Temporal lobe (tissue), 2 donors: Measurements from ENCODE around the gene CPM. TPM values are rescaled to one million over a fixed set of nuclear protein-coding genes. Genes with fewer than 3 reads are reported as not detected.

Experiments
- small RNA-seq: library from RNA; depleted of rRNA; stranded (forward); fragments of <200 nt; gene quantifications from one replicate; pipeline ENCODE3, GENCODE V24; 2014; ENCODE audit warnings: low replicate concordance
- total RNA-seq: library from RNA; depleted of rRNA; stranded (reverse); fragments of >200 nt; gene quantifications from one replicate; pipeline ENCODE4 v1.2.3, GENCODE V29; 2014

Gene CPM
- total RNA-seq, 1 donor from 2014 or later = 1.7 TPM

Small RNA genes lying within 50 kb of the gene (small RNA-seq; reads per million reads assigned to genes)
- gene AC025423.5 (not detected), gene RNU7-4P (not detected)

Other genes with a start within 250 kb of the CPM start
- gene NUP107, start 246.2 kb downstream of the CPM start, total RNA-seq = 49.4 TPM
- gene SLC35E3, start 187.0 kb downstream of the CPM start, total RNA-seq = 5.7 TPM
- gene MDM2, start 125.0 kb downstream of the CPM start, total RNA-seq = 37.4 TPM